ENCODE results near the gene GTSF1L.

GTSF1L gene

DNA sequence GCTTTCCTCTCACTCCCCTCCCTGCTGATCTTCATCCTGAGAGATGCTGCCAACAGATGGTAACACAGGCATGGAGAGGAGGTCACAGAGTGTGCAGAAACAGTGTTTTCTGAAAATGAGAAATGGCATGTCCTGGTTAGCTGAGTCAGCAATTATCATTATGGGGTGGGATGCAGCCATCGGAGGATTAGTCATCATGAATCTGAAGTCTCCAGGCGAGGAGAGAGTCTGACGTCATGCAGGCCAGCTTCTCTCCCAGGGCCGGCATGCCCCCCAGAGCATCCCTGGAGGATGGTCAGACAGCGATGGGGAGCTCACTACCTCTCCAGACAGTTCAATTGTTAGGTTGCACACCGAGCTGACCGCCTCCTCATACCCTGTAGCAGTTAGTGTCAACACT, 4.7 kb upstream of the GTSF1L start:
- no peak overlapping the region for H3K9ac ChIP-seq (ENCODE audit: insufficient read length, low read depth)
- TF ChIP-seq SUZ12 (IDR thresholded peaks at IDR 0.05; ENCODE audit: extremely low read depth, insufficient read depth, insufficient read length) (no peak), ZNF274 (IDR thresholded peaks at IDR 0.05; ENCODE audit: low read depth, low read length) (no peak), YY1 (IDR thresholded peaks at IDR 0.05; ENCODE audit: insufficient read depth, insufficient read length) (no peak)
- H3K36me3 ChIP-seq (ENCODE audit: insufficient read depth, insufficient read length, low read length): no peaks in the 10 kb centered on the region
- peaks cover 7% of the 10 kb centered on the region; the same call in 1 of the 2 replicates for H3K9me3 ChIP-seq (ENCODE audit: insufficient read depth, low read length)
- no peaks in the 10 kb centered on the region for H3K4me1 ChIP-seq (ENCODE audit: insufficient read depth, insufficient read length)
- no peak for DNase-seq (ENCODE audit: low read depth, low spot score)
- H3K4me3 ChIP-seq (ENCODE audit: insufficient read length, low read depth): no peak overlapping the region
- H3K27me3 ChIP-seq (ENCODE audit: insufficient read depth, insufficient read length): no peaks in the 10 kb centered on the region

DNA sequence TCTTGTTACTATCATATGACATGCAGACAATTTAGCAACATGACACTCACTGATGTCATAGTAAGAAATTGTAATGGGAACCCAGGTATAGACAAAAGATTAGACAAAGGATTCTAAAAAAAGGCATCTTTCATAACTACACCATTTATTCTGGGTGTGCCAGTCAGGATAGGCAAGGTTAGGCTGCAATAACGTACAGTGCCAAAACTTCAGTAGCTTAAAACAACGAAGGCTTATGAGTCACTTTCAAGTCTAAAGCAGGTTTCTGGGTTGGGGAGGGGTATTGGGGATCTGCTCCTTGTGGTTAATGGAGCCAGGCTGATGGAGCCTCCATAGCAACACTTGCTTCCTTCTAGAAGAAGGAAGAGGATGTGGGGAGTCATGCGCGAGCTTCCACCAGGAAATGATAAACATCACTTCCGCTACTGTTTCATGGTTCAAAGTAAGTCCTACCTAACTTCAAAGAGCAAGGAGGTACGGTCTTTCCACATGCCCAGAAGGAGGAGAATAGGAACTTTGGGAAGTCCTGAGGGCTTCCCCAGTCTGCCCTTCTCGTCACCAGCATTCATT, 2.0 kb upstream of the GTSF1L start:
- H3K4me1 ChIP-seq (ENCODE audit: insufficient read depth, insufficient read length): no peaks in the 10 kb centered on the region
- DNase-seq (ENCODE audit: low read depth, low spot score): no peak
- H3K9me3 ChIP-seq (ENCODE audit: insufficient read depth, low read length): peaks cover 7% of the 10 kb centered on the region; the same call in 1 of the 2 replicates
- no peak for TF ChIP-seq SUZ12 (IDR thresholded peaks at IDR 0.05; ENCODE audit: extremely low read depth, insufficient read depth, insufficient read length)
- no peak for TF ChIP-seq YY1 (IDR thresholded peaks at IDR 0.05; ENCODE audit: insufficient read depth, insufficient read length)
- TF ChIP-seq ZNF274 (IDR thresholded peaks at IDR 0.05; ENCODE audit: low read depth, low read length): no peak
- H3K36me3 ChIP-seq (ENCODE audit: insufficient read depth, insufficient read length, low read length): no peaks in the 10 kb centered on the region
- no peaks in the 10 kb centered on the region for H3K27me3 ChIP-seq (ENCODE audit: insufficient read depth, insufficient read length)
- H3K4me3 ChIP-seq (ENCODE audit: insufficient read length, low read depth): no peak overlapping the region
- no peak overlapping the region for H3K9ac ChIP-seq (ENCODE audit: insufficient read length, low read depth)

DNA sequence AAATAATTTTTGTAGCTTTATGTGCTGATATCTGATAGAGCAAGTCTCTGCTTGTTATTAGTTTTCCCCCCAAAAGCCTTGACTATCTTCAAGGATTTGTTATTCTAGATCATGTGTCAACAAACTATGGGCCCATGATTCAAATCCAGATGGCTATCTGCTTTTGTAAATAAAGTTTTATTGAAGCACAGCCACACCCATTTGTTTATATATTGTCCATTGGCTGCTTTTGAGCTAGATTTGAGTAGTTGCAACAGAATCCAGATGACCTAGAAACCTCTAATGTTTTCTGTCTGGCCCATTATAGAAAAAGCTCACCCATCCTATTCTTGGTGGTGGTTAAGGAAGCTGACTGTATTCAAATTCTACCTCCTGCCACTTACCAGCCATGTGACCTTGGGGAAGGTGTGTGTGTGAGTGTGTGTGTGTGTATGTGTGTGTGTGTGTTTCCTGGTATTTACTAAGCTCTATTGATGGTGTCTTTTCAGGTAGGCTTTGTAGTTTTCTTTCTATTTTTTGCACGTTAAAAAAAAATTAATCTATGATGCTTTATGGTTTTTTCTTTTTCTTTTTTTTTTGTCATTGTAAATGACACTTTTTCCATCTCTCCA, 1.3 kb upstream of the GTSF1L start:
- no peak overlapping the region for H3K4me3 ChIP-seq (ENCODE audit: insufficient read length, low read depth)
- no peaks in the 10 kb centered on the region for H3K4me1 ChIP-seq (ENCODE audit: insufficient read depth, insufficient read length)
- H3K9ac ChIP-seq (ENCODE audit: insufficient read length, low read depth): no peak overlapping the region
- H3K36me3 ChIP-seq (ENCODE audit: insufficient read depth, insufficient read length, low read length): no peaks in the 10 kb centered on the region
- DNase-seq (ENCODE audit: low read depth, low spot score): no peak
- TF ChIP-seq ZNF274 (IDR thresholded peaks at IDR 0.05; ENCODE audit: low read depth, low read length): no peak
- TF ChIP-seq SUZ12 (IDR thresholded peaks at IDR 0.05; ENCODE audit: extremely low read depth, insufficient read depth, insufficient read length): no peak
- no peak for TF ChIP-seq YY1 (IDR thresholded peaks at IDR 0.05; ENCODE audit: insufficient read depth, insufficient read length)
- peaks cover 7% of the 10 kb centered on the region; the same call in 1 of the 2 replicates for H3K9me3 ChIP-seq (ENCODE audit: insufficient read depth, low read length)
- H3K27me3 ChIP-seq (ENCODE audit: insufficient read depth, insufficient read length): no peaks in the 10 kb centered on the region

DNA sequence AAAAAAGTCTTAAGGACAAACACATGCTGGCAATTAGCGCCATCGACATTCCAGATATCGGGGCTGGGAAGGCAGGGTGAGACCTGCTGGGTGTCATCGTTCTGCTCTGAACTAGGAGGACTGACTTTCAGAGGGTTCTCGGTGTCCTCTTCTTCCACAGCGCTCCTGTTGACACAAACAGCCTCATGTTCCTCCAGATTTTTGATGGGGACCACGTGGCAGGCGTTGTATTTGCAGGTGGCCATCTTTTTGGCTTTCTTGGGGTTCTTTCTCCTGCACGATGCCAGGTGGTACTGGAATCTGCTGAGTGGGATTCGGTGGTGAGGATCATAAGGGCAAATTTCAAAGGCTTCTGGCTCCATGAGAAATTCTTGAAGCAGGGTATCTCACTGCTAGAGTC, 469 bp downstream of the GTSF1L start:
- H3K4me1 ChIP-seq (ENCODE audit: insufficient read depth, insufficient read length): peaks cover 5% of the 10 kb centered on the region
- H3K36me3 ChIP-seq (ENCODE audit: insufficient read depth, insufficient read length, low read length): no peaks in the 10 kb centered on the region
- H3K9ac ChIP-seq (ENCODE audit: insufficient read length, low read depth): no peak overlapping the region
- H3K4me3 ChIP-seq (ENCODE audit: insufficient read length, low read depth): no peak overlapping the region
- no peak for TF ChIP-seq YY1 (IDR thresholded peaks at IDR 0.05; ENCODE audit: insufficient read depth, insufficient read length)
- H3K9me3 ChIP-seq (ENCODE audit: insufficient read depth, low read length): peaks cover 7% of the 10 kb centered on the region; the same call in 1 of the 2 replicates
- no peaks in the 10 kb centered on the region for H3K27me3 ChIP-seq (ENCODE audit: insufficient read depth, insufficient read length)
- DNase-seq (ENCODE audit: low read depth, low spot score): no peak

DNA sequence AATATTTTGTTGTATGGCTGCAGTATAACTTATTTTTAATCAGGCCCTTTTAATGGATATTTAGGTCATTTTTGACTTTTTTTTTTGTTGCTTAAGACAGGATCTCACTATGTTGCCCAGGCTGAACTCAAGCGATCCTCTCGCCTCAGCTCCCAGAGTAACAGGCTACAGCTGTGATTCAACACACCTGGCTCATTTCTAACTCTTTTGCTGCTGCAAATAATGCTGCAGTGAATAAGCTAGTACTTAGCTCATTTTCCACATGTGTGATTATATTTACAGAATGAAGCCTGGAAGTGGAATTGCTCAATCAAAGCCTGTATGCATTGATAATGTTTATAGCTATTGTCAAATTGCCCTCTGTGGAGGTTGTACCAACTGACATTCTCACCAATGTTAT, 1.1 kb downstream of the GTSF1L start:
- no peak overlapping the region for H3K9ac ChIP-seq (ENCODE audit: insufficient read length, low read depth)

DNA sequence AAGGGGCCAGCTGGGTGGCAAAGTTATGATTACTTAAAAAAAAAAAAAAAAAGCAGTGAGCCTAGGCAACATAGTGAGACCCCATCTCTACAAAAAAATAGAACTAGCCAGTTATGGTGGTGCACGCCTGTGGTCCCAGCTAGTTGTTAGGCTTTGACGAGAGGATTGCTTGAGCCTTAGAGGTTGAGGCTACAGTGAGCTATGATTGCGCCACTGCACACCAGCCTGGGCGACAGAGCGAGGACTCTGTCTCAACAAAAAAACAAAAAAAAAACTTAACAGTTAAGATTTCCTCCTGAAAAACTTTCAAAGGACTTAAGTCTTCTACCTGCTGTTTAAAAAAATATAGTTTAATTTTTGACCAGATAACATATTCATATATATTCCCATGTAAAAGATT, 2.4 kb downstream of the GTSF1L start:
- DNase-seq (ENCODE audit: low read depth, low spot score): no peak
- TF ChIP-seq ZNF274 (IDR thresholded peaks at IDR 0.05; ENCODE audit: low read depth, low read length): no peak
- no peak for TF ChIP-seq YY1 (IDR thresholded peaks at IDR 0.05; ENCODE audit: insufficient read depth, insufficient read length)
- no peak for TF ChIP-seq SUZ12 (IDR thresholded peaks at IDR 0.05; ENCODE audit: extremely low read depth, insufficient read depth, insufficient read length)
- H3K4me1 ChIP-seq (ENCODE audit: insufficient read depth, insufficient read length): peaks cover 11% of the 10 kb centered on the region
- H3K27me3 ChIP-seq (ENCODE audit: insufficient read depth, insufficient read length): no peaks in the 10 kb centered on the region
- H3K4me3 ChIP-seq (ENCODE audit: insufficient read length, low read depth): no peak overlapping the region
- peaks cover 7% of the 10 kb centered on the region; the same call in 1 of the 2 replicates for H3K9me3 ChIP-seq (ENCODE audit: insufficient read depth, low read length)
- H3K9ac ChIP-seq (ENCODE audit: insufficient read length, low read depth): no peak overlapping the region
- H3K36me3 ChIP-seq (ENCODE audit: insufficient read depth, insufficient read length, low read length): peaks cover 4% of the 10 kb centered on the region

More for the DNA sequence above, 1.1 kb downstream of the GTSF1L start:
- Histone ChIP-seq H3K27me3 (ENCODE audit: insufficient read depth, insufficient read length) (no peaks in the 10 kb centered on the region), H3K4me1 (ENCODE audit: insufficient read depth, insufficient read length) (peaks cover 11% of the 10 kb centered on the region), H3K36me3 (ENCODE audit: insufficient read depth, insufficient read length, low read length) (no peaks in the 10 kb centered on the region), H3K4me3 (ENCODE audit: insufficient read length, low read depth) (no peak overlapping the region), H3K9me3 (ENCODE audit: insufficient read depth, low read length) (peaks cover 7% of the 10 kb centered on the region; the same call in 1 of the 2 replicates)
- DNase-seq (ENCODE audit: low read depth, low spot score): no peak
- no peak for TF ChIP-seq SUZ12 (IDR thresholded peaks at IDR 0.05; ENCODE audit: extremely low read depth, insufficient read depth, insufficient read length)
- TF ChIP-seq ZNF274 (IDR thresholded peaks at IDR 0.05; ENCODE audit: low read depth, low read length): no peak
- no peak for TF ChIP-seq YY1 (IDR thresholded peaks at IDR 0.05; ENCODE audit: insufficient read depth, insufficient read length)

DNA sequence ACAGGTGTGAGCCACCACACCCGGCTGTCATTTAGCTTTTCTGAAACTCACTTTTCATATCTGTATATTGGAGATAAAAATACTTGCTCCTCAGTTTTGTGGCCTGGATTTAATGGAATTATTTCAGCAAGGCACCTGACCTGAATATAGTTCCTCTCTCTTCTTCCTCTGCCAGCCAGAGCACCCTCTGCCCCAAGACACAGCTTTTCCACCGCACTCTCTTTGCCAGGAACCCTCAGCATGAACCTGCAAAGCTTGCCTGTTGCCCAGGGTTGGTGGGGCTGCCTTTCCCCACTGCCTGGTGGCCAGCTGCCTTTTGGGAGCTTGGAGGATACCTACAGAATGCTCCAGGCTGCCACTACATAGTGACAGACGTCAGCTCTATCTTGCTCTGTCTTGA, 3.1 kb downstream of the GTSF1L start:
- TF ChIP-seq ZNF274 (IDR thresholded peaks at IDR 0.05; ENCODE audit: low read depth, low read length) (no peak), SUZ12 (IDR thresholded peaks at IDR 0.05; ENCODE audit: extremely low read depth, insufficient read depth, insufficient read length) (no peak), YY1 (IDR thresholded peaks at IDR 0.05; ENCODE audit: insufficient read depth, insufficient read length) (no peak)
- Histone ChIP-seq H3K4me3 (ENCODE audit: insufficient read length, low read depth) (no peak overlapping the region), H3K9me3 (ENCODE audit: insufficient read depth, low read length) (peaks cover 5% of the 10 kb centered on the region; the same call in 1 of the 2 replicates), H3K4me1 (ENCODE audit: insufficient read depth, insufficient read length) (peaks cover 11% of the 10 kb centered on the region), H3K9ac (ENCODE audit: insufficient read length, low read depth) (no peak overlapping the region), H3K36me3 (ENCODE audit: insufficient read depth, insufficient read length, low read length) (peaks cover 4% of the 10 kb centered on the region), H3K27me3 (ENCODE audit: insufficient read depth, insufficient read length) (no peaks in the 10 kb centered on the region)
- no peak for DNase-seq (ENCODE audit: low read depth, low spot score)
